ENCODE data around the gene LARP1B.

GRCh38 chr4:128153800-128154199 is 92.7 kb downstream of the LARP1B start:
- TF ChIP-seq, protein P1, sequence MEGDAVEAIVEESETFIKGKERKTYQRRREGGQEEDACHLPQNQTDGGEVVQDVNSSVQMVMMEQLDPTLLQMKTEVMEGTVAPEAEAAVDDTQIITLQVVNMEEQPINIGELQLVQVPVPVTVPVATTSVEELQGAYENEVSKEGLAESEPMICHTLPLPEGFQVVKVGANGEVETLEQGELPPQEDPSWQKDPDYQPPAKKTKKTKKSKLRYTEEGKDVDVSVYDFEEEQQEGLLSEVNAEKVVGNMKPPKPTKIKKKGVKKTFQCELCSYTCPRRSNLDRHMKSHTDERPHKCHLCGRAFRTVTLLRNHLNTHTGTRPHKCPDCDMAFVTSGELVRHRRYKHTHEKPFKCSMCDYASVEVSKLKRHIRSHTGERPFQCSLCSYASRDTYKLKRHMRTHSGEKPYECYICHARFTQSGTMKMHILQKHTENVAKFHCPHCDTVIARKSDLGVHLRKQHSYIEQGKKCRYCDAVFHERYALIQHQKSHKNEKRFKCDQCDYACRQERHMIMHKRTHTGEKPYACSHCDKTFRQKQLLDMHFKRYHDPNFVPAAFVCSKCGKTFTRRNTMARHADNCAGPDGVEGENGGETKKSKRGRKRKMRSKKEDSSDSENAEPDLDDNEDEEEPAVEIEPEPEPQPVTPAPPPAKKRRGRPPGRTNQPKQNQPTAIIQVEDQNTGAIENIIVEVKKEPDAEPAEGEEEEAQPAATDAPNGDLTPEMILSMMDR (IDR thresholded peaks at IDR 0.05; ENCODE audit: low read depth, low read length, missing input control) = no peak
- TF ChIP-seq JUND (IDR thresholded peaks at IDR 0.05) = no peak
- no peak for TF ChIP-seq RXRA (IDR thresholded peaks at IDR 0.05)
- TF ChIP-seq EGR1 (IDR thresholded peaks at IDR 0.05; ENCODE audit: low read depth in 2 of 2) = no peak
- no peak for TF ChIP-seq RAD21 (IDR thresholded peaks at IDR 0.05)
- TF ChIP-seq MAX (IDR thresholded peaks at IDR 0.05) = no peak
